WTC11 (cell line): Measurements from ENCODE around the gene PDCD10.

Experiments used
- ATF3 ChIP-seq: sonication (generic); formaldehyde crosslinking; conservative IDR thresholded peaks from 2 replicates; pipeline ENCODE4 v1.8.1; 2022; ENCODE audit warnings: mild to moderate bottlenecking, missing genetic modification reagents
- NFATC4 ChIP-seq: fragments of 250-450 bp; sonication (Bioruptor Pico); IDR thresholded peaks from 2 replicates; pipeline ENCODE4 v1.9.0; 2021; ENCODE audit warnings: mild to moderate bottlenecking
- SP1 ChIP-seq: sonication (generic); formaldehyde crosslinking; conservative IDR thresholded peaks from 2 replicates; pipeline ENCODE4 v1.8.1; 2022; ENCODE audit warnings: missing genetic modification reagents
- TF ChIP-seq, protein P1 (sequence below): fragments of 200-600 bp; IDR thresholded peaks from 2 replicates; pipeline ENCODE4 v1.8.0; 2022; ENCODE audit warnings: antibody characterized with exemption

GRCh38 chr3:167705840-167706239, 28.9 kb downstream of the PDCD10 start:
- TF ChIP-seq NFATC4 (CRISPR knock-in tag) (no peak), ATF3 (CRISPR knock-in tag) (no peak), SP1 (no peak)
- TF ChIP-seq, protein P1, sequence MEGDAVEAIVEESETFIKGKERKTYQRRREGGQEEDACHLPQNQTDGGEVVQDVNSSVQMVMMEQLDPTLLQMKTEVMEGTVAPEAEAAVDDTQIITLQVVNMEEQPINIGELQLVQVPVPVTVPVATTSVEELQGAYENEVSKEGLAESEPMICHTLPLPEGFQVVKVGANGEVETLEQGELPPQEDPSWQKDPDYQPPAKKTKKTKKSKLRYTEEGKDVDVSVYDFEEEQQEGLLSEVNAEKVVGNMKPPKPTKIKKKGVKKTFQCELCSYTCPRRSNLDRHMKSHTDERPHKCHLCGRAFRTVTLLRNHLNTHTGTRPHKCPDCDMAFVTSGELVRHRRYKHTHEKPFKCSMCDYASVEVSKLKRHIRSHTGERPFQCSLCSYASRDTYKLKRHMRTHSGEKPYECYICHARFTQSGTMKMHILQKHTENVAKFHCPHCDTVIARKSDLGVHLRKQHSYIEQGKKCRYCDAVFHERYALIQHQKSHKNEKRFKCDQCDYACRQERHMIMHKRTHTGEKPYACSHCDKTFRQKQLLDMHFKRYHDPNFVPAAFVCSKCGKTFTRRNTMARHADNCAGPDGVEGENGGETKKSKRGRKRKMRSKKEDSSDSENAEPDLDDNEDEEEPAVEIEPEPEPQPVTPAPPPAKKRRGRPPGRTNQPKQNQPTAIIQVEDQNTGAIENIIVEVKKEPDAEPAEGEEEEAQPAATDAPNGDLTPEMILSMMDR: no peak
